CD4-positive, alpha-beta T cell (primary cell): ENCODE data around the gene CDIP1. TPM values are rescaled to one million over a fixed set of nuclear protein-coding genes. Genes with fewer than 3 reads are reported as not detected.
A peak's percentile ranks its signal among the peaks of the same experiment; 100 is the strongest.

ENCODE experiments used
- ATAC-seq: fragments of 200-7000 bp; cut with Tn5 transposase; one replicate; pipeline ENCODE4 v1.10.0; 2022; ENCODE audit warnings: mild to moderate bottlenecking; ENCODE audit not compliant: poor library complexity
- CTCF ChIA-PET: fragments of 350-600 bp; sonication (Branson Sonifier 250); formaldehyde crosslinking; loops from one replicate; lab custom pipeline; 2021; ENCODE audit warnings: antibody characterized with exemption, inconsistent platforms; lab: Charles Lee
- POLR2A ChIA-PET: fragments of 350-600 bp; sonication (Branson Sonifier 250); formaldehyde crosslinking; loops from one replicate; lab custom pipeline; 2021; ENCODE audit warnings: antibody characterized with exemption, inconsistent platforms; lab: Charles Lee
- DNase-seq, 14 experiments: peaks; one replicate each; pipeline ENCODE4 v3.0.0-alpha.2; 2013 to 2020; ENCODE audit warnings: mixed read lengths in 2 of 14
- H3K27ac ChIP-seq, 2 donors: one replicate each; pipeline versions ENCODE4 v1.5.1 to v1.7.0; 2013; ENCODE audit warnings: low read length in 2 of 2, low read depth in 1 of 2, mild to moderate bottlenecking in 1 of 2
- H3K27me3 ChIP-seq, 2 experiments: 1 replicate in 1 of 2; 2 replicates in 1 of 2; pipeline versions ENCODE4 v1.6.1 to v1.7.0; 2013; ENCODE audit warnings: low read length in 2 of 2, control low read depth in 1 of 2, mild to moderate bottlenecking in 1 of 2, moderate library complexity in 1 of 2; ENCODE audit not compliant: insufficient read depth in 2 of 2, control insufficient read depth in 1 of 2
- H3K36me3 ChIP-seq: one replicate; pipeline ENCODE4 v1.6.1; 2013; ENCODE audit warnings: low read length, control low read depth; ENCODE audit not compliant: insufficient read depth
- H3K4me1 ChIP-seq: one replicate; pipeline ENCODE4 v1.6.1; 2013; ENCODE audit warnings: low read length, control low read depth; ENCODE audit not compliant: insufficient read depth
- H3K4me3 ChIP-seq: one replicate; pipeline ENCODE4 v1.5.1; 2013; ENCODE audit warnings: mild to moderate bottlenecking, low read length, moderate library complexity
- H3K9me3 ChIP-seq, 2 experiments: 1 replicate in 1 of 2; 2 replicates in 1 of 2; pipeline versions ENCODE4 v1.6.1 to v1.7.0; 2013; ENCODE audit warnings: low read length in 2 of 2, mild to moderate bottlenecking in 2 of 2, control low read depth in 1 of 2, moderate library complexity in 1 of 2; ENCODE audit not compliant: control insufficient read depth in 1 of 2, insufficient read depth in 1 of 2
- H3K27ac Mint-ChIP-seq: one replicate; pipeline ENCODE4 v1.8.0; 2020; ENCODE audit warnings: mixed read lengths
- H3K27me3 Mint-ChIP-seq: one replicate; pipeline ENCODE4 v1.8.0; 2021; ENCODE audit warnings: mixed read lengths
- H3K36me3 Mint-ChIP-seq: one replicate; pipeline ENCODE4 v1.8.0; 2021; ENCODE audit warnings: low read depth, mixed read lengths
- H3K4me1 Mint-ChIP-seq: one replicate; pipeline ENCODE4 v1.8.0; 2021; ENCODE audit warnings: low read depth, mixed read lengths
- H3K4me3 Mint-ChIP-seq: one replicate; pipeline ENCODE4 v1.8.0; 2020; ENCODE audit warnings: mild to moderate bottlenecking, mixed read lengths
- H3K9me3 Mint-ChIP-seq: one replicate; pipeline ENCODE4 v1.8.0; 2020; ENCODE audit warnings: mixed read lengths
- intact Hi-C, 2 experiments: fragments of 100-400 bp; cut with DNase I in 1 of 2; cut with micrococcal nuclease in 1 of 2; formaldehyde crosslinking; loops; one replicate each; pipeline versions ENCODE4 v1.15.1 to v1.9.0; 2023 to 2025; cut with DNase I, micrococcal nuclease
- total RNA-seq, 174 experiments: library from RNA in 2 of 174; stranded (reverse) in 2 of 174; gene quantifications; one replicate each; pipeline ENCODE4 v1.2.3 and lab custom pipeline; 2021 to 2026
- TF ChIP-seq, protein P1 (sequence below): fragments of 200-600 bp; IDR thresholded peaks from one replicate; pipeline ENCODE4 v1.8.0; 2022; ENCODE audit warnings: antibody characterized with exemption, mild to moderate bottlenecking

CDIP1 gene
- total RNA-seq, 2 experiments from 2014 or later, result 19.5 to 22.4 TPM

DNA sequence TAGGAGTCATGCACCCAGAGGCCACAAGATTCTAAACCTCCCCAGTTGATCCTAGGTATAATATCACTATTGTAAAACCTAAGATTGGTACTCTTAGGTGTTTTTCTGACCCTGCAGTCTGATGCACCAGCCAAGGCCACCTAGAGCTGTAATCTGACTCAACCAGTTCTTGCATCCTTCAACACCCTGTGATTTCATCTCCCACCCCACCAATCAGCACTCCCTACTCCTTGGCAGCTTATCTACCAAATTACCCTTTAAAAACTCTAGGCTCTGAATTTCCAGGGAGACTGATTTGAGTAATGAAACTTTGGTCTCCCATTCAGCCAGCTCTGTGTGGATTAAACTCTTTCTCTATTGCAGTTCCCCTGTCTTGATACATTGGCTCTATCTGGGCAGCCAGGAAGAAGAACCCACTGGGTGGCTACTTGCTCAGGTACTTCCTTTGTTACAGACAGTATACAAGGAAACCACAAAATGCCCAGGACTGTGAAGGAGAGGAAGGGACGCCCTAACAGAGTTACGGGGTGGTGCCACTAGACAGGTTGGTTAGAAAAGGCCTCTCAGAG lies 1.2 kb upstream of the CDIP1 start:
- TF ChIP-seq, protein P1, sequence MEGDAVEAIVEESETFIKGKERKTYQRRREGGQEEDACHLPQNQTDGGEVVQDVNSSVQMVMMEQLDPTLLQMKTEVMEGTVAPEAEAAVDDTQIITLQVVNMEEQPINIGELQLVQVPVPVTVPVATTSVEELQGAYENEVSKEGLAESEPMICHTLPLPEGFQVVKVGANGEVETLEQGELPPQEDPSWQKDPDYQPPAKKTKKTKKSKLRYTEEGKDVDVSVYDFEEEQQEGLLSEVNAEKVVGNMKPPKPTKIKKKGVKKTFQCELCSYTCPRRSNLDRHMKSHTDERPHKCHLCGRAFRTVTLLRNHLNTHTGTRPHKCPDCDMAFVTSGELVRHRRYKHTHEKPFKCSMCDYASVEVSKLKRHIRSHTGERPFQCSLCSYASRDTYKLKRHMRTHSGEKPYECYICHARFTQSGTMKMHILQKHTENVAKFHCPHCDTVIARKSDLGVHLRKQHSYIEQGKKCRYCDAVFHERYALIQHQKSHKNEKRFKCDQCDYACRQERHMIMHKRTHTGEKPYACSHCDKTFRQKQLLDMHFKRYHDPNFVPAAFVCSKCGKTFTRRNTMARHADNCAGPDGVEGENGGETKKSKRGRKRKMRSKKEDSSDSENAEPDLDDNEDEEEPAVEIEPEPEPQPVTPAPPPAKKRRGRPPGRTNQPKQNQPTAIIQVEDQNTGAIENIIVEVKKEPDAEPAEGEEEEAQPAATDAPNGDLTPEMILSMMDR, result no peak
- intact Hi-C loops, result loop anchor here in 1 of 2 experiments (2.0 to 5.0 kb wide), 2 partner anchors 63 to 78 kb away; partner anchors contain the start of gene HMOX2
- DNase-seq, result no peak
- Histone ChIP-seq H3K9me3 (peaks cover 0 to 6% of the 10 kb centered on the region in 2 experiments), H3K4me1 (peaks cover 35% of the 10 kb centered on the region), H3K36me3 (no peaks in the 10 kb centered on the region), H3K27me3 (no peaks in the 10 kb centered on the region), H3K27ac (no peak overlapping the region), H3K4me3 (no peak overlapping the region)
- H3K9me3 Mint-ChIP-seq, result no peaks in the 10 kb centered on the region
- peaks cover 35% of the 10 kb centered on the region for H3K4me1 Mint-ChIP-seq
- ChIA-PET POLR2A (interaction anchor here (1.3 to 3.8 kb wide), 7 partner anchors 10 to 194 kb away, joined by 3 to 45 read pairs (median 9); partner anchors contain the start of genes ANKS3, CORO7, DNAAF8 and HMOX2), CTCF (interaction anchor here (3.1 kb wide), 1 partner anchor 9 kb away, joined by 15 read pairs; no protein-coding TSS in a partner anchor)
- peak overlapping the region; percentile 91 for H3K4me3 Mint-ChIP-seq
- H3K27me3 Mint-ChIP-seq, result no peaks in the 10 kb centered on the region
- H3K27ac Mint-ChIP-seq, result peak overlapping the region; percentile 89
- peaks cover 6% of the 10 kb centered on the region for H3K36me3 Mint-ChIP-seq
- no peak for ATAC-seq

DNA sequence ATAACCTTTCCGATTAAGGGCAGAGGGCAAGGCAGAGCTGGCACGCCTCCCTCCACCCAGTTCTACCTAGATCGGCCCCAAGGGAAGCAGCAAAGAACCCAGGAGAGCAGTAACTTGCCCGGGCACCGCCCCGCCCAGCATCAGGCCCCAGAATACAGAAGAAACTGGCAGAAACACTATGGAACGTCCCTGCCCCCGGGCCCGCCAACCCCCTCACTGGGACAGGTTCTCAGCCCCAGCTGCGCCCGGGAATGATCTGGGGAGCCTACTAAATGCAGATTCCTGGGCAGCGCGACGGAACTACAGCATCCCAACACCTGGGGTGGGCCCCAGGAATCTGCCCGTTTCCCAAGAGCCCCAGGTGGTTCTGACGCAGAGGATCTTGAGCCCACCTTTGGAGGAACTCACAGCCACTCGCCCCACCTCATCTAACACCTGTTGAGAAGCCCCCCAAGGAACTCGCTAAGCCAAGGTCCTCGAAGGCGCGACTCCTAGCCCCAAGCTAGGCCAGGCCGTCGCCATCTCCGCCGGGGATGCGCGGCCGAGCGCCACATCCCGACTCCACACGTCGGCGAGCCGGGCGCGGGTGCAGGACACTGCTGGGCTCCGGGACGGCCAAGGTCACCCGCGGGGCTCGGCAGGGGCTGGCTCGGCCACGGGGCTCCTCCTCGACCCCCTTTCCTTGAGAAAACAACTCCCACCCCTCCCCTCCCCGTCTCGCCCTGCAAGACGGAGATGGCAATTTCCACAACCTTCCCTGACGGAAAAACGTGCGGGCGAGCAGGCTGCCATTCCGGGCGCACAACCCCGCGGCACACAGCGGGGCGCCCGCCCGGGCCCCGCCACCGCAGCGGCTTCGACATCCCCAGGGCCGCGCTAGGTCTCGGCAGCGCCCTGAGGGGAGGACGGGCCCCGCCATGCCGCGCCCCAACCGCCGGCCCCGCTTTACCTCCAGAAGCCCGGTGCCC lies 913 bp downstream of the CDIP1 start:
- peak in 2 of 14 experiments; percentile 14 to 42 for DNase-seq
- no peaks in the 10 kb centered on the region for H3K9me3 Mint-ChIP-seq
- Histone ChIP-seq H3K4me3 (peak overlapping the region; percentile 68), H3K9me3 (peaks cover 0 to 6% of the 10 kb centered on the region in 2 experiments), H3K36me3 (peaks cover 11% of the 10 kb centered on the region), H3K27me3 (no peaks in the 10 kb centered on the region), H3K27ac (peak overlapping the region in 1 of 2 donors; percentile 21), H3K4me1 (peaks cover 55% of the 10 kb centered on the region)
- peaks cover 40% of the 10 kb centered on the region for H3K4me1 Mint-ChIP-seq
- TF ChIP-seq, protein P1, result no peak
- peak overlapping the region; percentile 56 for H3K27ac Mint-ChIP-seq
- peak overlapping the region; percentile 80 for H3K4me3 Mint-ChIP-seq
- intact Hi-C loops, result loop anchor here in 1 of 2 experiments (2.0 to 5.0 kb wide), 3 partner anchors 61 to 111 kb away; partner anchors contain the start of gene HMOX2
- ChIA-PET POLR2A (interaction anchor here (0.5 to 3.8 kb wide), 15 partner anchors 8 to 496 kb away, joined by 3 to 45 read pairs (median 5); partner anchors contain the start of genes ANKS3, CORO7, DNAAF8 and HMOX2), CTCF (interaction anchor here (1.1 to 4.1 kb wide), 5 partner anchors 11 to 61 kb away, joined by 4 to 15 read pairs (median 6); partner anchors contain the start of gene HMOX2)
- peaks cover 13% of the 10 kb centered on the region for H3K36me3 Mint-ChIP-seq
- ATAC-seq, result peak; percentile 48
- no peaks in the 10 kb centered on the region for H3K27me3 Mint-ChIP-seq
